ENCODE measurements around the gene OR10C1. TPM values are rescaled to one million over a fixed set of nuclear protein-coding genes. Genes with fewer than 3 reads are reported as not detected.

OR10C1 gene
- total RNA-seq, 1 experiment from 2014 or later, result not detected

DNA sequence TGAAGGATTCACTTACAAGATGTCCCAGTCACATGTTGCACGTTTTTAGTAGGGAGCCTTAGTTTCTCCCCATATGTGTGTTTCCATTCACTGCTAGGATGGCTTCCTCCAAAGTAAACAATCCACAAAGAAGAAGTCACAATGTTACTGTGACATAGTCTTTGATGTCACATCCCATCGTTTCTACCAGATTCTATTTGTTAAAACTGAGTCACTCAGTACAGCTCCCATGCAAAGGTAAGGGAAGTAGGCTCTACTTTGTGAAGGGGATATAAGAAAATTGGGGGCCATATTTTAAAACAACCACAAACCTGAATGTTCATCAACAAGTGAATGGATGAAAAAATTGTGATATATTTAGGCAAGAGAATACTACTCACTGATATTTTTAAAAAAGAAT, 17.9 kb downstream of the OR10C1 start, which contains the start of the genes OR11A1 and OR2H1:
TSS of gene OR11A1 (minus strand) at position 101 of the 400 bp plus-strand sequence. CDS start 29,430 bp downstream, outside the sequence.
TSS of gene OR2H1 (plus strand) at position 185 of the 400 bp plus-strand sequence. CDS start 4,615 bp downstream, outside the sequence.
- no peak for DNase-seq

DNA sequence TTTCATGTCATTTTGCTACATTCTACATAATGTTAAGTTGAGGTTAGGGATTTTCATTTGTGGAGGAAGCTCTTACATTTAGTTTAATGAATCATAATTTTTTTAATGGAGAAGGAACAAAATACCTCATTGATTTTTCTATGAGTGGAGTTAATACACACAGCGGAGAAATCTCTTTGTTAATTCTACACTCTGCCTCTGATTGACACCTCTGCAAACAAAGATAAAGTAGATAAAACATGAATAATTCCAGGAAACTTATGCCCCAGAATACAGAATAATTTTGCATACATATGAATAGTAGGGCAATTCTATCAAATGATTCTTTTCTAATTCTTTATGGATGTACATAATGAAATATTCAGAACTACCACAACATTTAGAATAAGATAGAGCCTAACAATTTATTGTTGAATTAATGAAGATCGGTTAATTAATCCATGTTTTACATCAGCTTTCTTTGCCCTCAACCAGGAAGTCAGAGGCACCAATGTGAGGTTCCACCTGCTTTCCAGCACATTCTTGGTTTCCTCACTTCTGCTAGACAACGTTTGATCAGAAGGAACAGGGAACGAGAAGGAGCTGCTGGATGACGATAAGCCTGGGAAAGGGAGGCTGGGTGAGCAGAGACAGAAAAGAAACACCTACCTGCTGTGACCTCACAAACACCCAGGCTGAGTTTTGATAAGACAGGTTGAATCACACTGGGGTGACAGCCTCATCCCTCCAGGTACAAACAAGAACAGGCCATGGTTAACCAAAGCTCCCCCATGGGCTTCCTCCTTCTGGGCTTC, 22.1 kb downstream of the OR10C1 start:
- H3K36me3 ChIP-seq (replicated peaks; ENCODE audit: control insufficient read depth, insufficient read depth, low read length), result no peaks in the 10 kb centered on the region
- no peak overlapping the region for H3K4me3 ChIP-seq (ENCODE audit: insufficient read depth, low read depth, low read length)
- no peak for DNase-seq
- no peaks in the 10 kb centered on the region for H3K27me3 ChIP-seq (ENCODE audit: control insufficient read depth, insufficient read depth, low read length)

More for the DNA sequence above, 17.9 kb downstream of the OR10C1 start, which contains the start of the genes OR11A1 and OR2H1:
- no peaks in the 10 kb centered on the region for H3K36me3 ChIP-seq (replicated peaks; ENCODE audit: control insufficient read depth, insufficient read depth, low read length)
- no peaks in the 10 kb centered on the region for H3K27me3 ChIP-seq (ENCODE audit: control insufficient read depth, insufficient read depth, low read length)
- no peak within 1 kb of the TSS for H3K4me3 ChIP-seq (ENCODE audit: insufficient read depth, low read depth, low read length)

DNA sequence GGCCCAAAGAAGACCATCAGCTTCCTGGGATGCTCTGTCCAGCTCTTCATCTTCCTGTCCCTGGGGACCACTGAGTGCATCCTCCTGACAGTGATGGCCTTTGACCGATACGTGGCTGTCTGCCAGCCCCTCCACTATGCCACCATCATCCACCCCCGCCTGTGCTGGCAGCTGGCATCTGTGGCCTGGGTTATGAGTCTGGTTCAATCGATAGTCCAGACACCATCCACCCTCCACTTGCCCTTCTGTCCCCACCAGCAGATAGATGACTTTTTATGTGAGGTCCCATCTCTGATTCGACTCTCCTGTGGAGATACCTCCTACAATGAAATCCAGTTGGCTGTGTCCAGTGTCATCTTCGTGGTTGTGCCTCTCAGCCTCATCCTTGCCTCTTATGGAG, 22.9 kb downstream of the OR10C1 start:
- Histone ChIP-seq H3K4me3 (ENCODE audit: insufficient read depth, low read depth, low read length) (no peak overlapping the region), H3K36me3 (replicated peaks; ENCODE audit: control insufficient read depth, insufficient read depth, low read length) (no peaks in the 10 kb centered on the region), H3K27me3 (ENCODE audit: control insufficient read depth, insufficient read depth, low read length) (no peaks in the 10 kb centered on the region)
- DNase-seq, result no peak

DNA sequence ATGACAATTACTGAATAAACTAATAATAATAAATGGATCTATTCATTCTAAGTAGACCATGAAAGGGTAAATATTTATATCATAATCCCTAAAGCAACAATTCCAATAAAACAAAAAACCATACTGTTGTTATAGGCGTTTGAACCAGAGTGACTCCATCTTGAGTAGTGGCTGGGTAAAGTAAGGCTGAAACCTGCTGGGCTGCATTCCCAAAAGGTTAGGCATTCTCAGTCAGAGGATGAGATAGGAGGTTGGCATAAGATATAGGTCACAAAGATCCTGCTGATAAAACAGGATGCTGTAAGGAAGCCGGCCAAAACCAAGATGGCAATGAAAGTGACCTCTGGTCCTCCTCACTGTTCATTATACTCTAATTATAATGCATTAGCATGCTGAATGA, 26.2 kb downstream of the OR10C1 start:
- Histone ChIP-seq H3K27me3 (ENCODE audit: control insufficient read depth, insufficient read depth, low read length) (no peaks in the 10 kb centered on the region), H3K36me3 (replicated peaks; ENCODE audit: control insufficient read depth, insufficient read depth, low read length) (no peaks in the 10 kb centered on the region), H3K4me3 (ENCODE audit: insufficient read depth, low read depth, low read length) (no peak overlapping the region)
- no peak for DNase-seq

DNA sequence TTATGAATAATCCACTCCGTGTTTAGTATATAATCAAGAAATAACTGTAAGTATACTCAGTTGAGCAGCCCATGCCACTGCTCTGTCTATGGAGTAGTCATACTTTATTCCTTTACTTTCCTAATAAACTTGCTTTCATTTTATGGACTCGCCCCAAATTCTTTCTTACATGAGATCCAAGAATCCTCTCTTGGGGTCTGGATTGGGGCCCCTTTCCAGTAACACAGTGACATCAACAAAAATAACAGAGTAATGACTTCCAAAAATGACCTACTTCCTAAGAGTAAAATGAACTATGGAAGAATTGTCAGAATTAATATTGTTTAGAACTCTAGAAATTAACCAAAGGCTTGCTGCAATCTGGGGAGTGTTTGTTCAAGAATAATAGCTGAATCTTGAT, 26.7 kb downstream of the OR10C1 start:
- DNase-seq, result no peak
- Histone ChIP-seq H3K4me3 (ENCODE audit: insufficient read depth, low read depth, low read length) (no peak overlapping the region), H3K27me3 (ENCODE audit: control insufficient read depth, insufficient read depth, low read length) (no peaks in the 10 kb centered on the region), H3K36me3 (replicated peaks; ENCODE audit: control insufficient read depth, insufficient read depth, low read length) (no peaks in the 10 kb centered on the region)

DNA sequence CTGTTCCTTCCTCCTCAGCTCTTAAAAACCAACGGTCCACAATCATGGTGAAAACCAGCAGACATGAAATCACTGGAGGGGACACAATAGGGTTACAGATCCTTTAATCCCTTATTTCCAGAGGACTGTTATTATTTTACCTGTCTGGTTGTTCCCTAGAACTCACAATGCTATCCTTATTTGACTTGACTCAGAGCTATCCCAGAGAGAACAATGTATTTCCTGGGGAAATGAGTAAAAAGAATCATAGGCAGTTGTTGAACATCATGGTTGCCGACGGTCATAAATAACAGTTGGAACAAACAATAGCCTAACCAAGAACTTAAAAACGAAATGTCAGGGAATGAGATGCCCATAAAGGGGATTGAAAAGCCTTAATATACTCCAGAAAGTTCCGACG, 27.1 kb downstream of the OR10C1 start:
- Histone ChIP-seq H3K4me3 (ENCODE audit: insufficient read depth, low read depth, low read length) (no peak overlapping the region), H3K27me3 (ENCODE audit: control insufficient read depth, insufficient read depth, low read length) (no peaks in the 10 kb centered on the region), H3K36me3 (replicated peaks; ENCODE audit: control insufficient read depth, insufficient read depth, low read length) (no peaks in the 10 kb centered on the region)
- no peak for DNase-seq

DNA sequence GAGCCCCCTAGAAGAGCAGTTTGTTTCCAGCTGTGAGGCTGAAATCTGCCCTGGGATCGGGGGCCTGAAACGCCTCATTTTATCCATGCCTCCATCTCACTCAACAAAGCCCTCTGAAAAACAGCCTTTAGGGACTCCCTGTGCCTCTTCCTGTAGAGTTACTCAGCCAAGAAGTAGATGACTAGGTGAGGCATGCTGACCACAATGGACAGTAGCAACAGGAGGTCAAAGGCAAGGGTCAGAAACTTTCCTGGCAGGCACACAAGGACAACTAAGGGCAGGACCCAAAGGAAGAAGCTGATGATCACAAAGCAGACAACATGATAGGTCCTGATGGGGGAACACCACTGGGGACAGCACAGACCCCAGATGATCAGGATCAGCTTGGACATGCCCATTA, 35.9 kb downstream of the OR10C1 start:
- H3K27me3 ChIP-seq (ENCODE audit: control insufficient read depth, insufficient read depth, low read length), result no peaks in the 10 kb centered on the region
- H3K4me3 ChIP-seq (ENCODE audit: insufficient read depth, low read depth, low read length), result no peak overlapping the region
- H3K36me3 ChIP-seq (replicated peaks; ENCODE audit: control insufficient read depth, insufficient read depth, low read length), result no peaks in the 10 kb centered on the region
- DNase-seq, result no peak

DNA sequence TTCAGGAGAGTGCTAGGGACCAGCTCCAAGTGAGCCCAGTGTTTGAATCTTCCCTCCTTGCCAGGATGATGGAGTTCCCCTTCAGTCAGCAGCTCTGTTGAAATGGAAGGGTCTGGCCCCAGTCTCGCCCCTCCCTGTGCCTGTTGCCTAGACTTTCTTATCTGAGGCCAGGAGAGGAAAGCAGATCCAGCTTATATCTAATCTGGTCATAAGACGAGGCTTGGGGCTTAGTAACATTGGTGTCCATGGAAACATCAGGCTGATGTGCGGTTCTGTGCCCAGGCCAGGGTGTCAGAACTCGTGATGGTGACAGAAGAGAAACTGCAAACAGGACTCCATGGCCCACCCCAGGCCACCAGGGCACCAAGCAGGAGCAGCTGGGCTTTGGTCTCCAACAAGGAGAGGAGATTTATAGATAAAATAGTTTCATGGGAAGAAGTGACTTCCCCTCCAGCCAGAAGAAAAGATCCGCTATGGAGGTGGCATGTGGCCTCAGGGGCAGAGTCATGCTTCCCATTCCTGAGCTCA, 38.9 kb downstream of the OR10C1 start:
- Histone ChIP-seq H3K4me3 (ENCODE audit: insufficient read depth, low read depth, low read length) (no peak overlapping the region), H3K27me3 (ENCODE audit: control insufficient read depth, insufficient read depth, low read length) (no peaks in the 10 kb centered on the region), H3K36me3 (replicated peaks; ENCODE audit: control insufficient read depth, insufficient read depth, low read length) (no peaks in the 10 kb centered on the region)
- DNase-seq, result no peak

DNA sequence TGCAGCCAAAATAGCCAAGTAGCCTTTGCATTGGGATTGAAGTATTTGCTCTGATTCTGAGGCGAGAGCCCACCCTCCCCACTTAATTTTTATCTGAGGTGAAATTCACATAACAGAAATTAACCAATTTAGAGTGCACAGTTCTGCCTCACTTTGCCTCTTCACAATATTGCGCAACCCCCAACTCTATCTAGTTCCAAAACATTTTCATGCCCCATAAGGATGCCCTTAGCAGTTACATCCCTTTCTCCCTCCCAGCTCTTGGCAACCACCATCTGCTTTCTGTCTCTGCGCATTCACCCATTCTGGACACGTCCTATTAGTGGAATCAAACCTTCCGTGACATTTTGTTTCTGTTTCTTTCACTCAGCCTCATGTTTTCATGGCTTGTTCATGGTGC, 39.6 kb downstream of the OR10C1 start:
- H3K36me3 ChIP-seq (replicated peaks; ENCODE audit: control insufficient read depth, insufficient read depth, low read length), result no peaks in the 10 kb centered on the region

DNA sequence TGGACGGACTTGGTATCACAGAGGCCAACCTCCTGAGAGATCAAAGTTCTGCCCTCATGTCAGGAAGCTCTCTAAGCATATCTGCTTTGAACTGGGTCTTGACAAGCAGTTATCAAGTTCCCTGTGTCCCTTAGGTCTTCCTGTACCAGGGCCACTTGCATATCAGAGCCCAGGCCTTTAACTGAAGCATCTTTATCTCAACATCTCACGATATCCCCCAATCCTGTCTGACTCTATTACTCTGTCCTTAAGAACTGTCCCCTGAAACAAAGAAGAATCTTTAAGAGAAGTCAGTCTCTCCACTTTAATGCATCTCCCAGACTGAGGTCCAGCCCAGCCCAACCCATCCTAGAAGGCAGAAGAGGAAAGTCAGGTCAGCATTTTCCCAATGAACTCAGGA, 40.5 kb downstream of the OR10C1 start:
- Histone ChIP-seq H3K27me3 (ENCODE audit: control insufficient read depth, insufficient read depth, low read length) (no peaks in the 10 kb centered on the region), H3K36me3 (replicated peaks; ENCODE audit: control insufficient read depth, insufficient read depth, low read length) (no peaks in the 10 kb centered on the region), H3K4me3 (ENCODE audit: insufficient read depth, low read depth, low read length) (no peak overlapping the region)
- no peak for DNase-seq

More for the DNA sequence above, 39.6 kb downstream of the OR10C1 start:
- no peaks in the 10 kb centered on the region for H3K27me3 ChIP-seq (ENCODE audit: control insufficient read depth, insufficient read depth, low read length)
- H3K4me3 ChIP-seq (ENCODE audit: insufficient read depth, low read depth, low read length), result no peak overlapping the region
- no peak for DNase-seq

DNA sequence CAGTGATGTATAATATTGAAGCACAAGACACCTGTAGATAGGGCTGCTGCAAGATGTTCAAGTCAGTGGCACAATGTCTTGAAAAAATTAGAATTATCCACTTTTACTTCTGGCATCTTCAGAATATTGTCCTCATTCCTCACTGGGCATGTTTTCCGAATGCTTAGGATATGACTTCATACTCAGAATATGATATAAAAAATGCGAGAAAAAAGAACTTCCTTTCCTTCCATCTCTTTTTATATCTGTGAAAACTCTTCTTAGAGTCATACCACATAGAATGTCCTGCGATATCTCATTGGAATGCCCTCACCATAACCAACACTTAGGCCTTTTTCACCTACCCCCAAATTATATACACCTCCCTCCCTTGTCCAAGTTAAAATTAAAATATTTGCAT, 44.1 kb downstream of the OR10C1 start:
- no peaks in the 10 kb centered on the region for H3K36me3 ChIP-seq (replicated peaks; ENCODE audit: control insufficient read depth, insufficient read depth, low read length)
- no peak for DNase-seq
- H3K27me3 ChIP-seq (ENCODE audit: control insufficient read depth, insufficient read depth, low read length), result no peaks in the 10 kb centered on the region

DNA sequence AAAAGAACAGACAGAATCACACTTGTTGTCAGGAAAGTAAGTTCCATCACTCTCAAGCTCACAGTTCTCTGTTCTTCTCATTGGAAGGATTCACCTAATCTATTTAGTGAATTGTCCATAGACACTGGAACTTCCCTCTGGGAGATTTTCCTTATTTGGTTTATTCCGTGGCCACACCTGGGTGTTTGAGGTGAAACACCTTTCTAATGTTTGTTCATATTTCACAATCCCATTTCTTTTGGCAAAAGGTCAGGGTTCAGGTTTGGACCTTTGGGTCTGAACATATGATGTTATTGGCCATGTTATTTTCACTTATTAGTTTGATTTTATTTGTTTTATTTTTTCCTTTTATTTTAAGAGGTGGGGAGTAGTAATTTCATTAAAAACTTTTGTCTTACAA, 44.6 kb downstream of the OR10C1 start:
- DNase-seq, result no peak
- Histone ChIP-seq H3K36me3 (replicated peaks; ENCODE audit: control insufficient read depth, insufficient read depth, low read length) (no peaks in the 10 kb centered on the region), H3K27me3 (ENCODE audit: control insufficient read depth, insufficient read depth, low read length) (no peaks in the 10 kb centered on the region), H3K4me3 (ENCODE audit: insufficient read depth, low read depth, low read length) (no peak overlapping the region)

More for the DNA sequence above, 44.1 kb downstream of the OR10C1 start:
- H3K4me3 ChIP-seq (ENCODE audit: insufficient read depth, low read depth, low read length), result no peak overlapping the region

DNA sequence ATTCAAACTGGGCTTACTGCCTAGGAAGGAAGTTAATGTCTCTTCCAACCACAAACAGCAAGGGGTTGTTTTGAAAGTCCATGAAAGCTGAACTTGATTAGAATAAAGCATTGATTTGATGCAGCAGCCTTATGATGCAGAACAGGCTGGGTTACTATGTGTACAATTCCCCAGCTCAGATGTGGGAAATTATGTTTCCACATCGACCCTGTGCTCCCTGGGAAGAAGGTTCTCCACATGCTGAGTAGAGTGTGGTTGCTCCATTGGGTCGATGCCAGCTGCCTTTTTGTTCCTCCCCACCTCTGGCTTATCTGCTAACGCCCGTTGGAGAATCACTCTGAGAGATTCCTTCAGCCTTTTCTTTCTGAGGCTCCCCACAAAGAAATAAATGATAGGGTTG, 47.5 kb downstream of the OR10C1 start:
- Histone ChIP-seq H3K4me3 (ENCODE audit: insufficient read depth, low read depth, low read length) (no peak overlapping the region), H3K27me3 (ENCODE audit: control insufficient read depth, insufficient read depth, low read length) (no peaks in the 10 kb centered on the region), H3K36me3 (replicated peaks; ENCODE audit: control insufficient read depth, insufficient read depth, low read length) (no peaks in the 10 kb centered on the region)
- no peak for DNase-seq

DNA sequence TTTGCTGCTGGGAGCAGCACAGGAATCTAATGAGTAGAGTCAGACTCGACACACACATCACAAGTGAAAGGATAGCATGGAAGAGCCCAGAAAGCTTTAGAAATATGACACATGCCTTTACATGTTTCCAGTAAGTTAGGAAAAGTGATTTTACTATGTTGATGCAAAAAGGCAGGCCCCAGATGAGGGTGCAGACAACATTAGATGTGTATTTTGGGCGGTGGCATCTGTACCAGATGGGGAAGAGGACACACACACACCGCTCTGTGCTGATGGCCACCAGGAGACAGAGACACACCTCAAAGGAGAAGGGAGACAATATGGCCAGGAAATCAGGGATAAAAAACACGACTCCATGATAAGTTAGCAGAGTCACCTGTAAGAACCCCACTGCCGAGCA, 48.0 kb downstream of the OR10C1 start:
- H3K36me3 ChIP-seq (replicated peaks; ENCODE audit: control insufficient read depth, insufficient read depth, low read length), result no peaks in the 10 kb centered on the region
- no peak overlapping the region for H3K4me3 ChIP-seq (ENCODE audit: insufficient read depth, low read depth, low read length)
- no peak for DNase-seq
- no peaks in the 10 kb centered on the region for H3K27me3 ChIP-seq (ENCODE audit: control insufficient read depth, insufficient read depth, low read length)

DNA sequence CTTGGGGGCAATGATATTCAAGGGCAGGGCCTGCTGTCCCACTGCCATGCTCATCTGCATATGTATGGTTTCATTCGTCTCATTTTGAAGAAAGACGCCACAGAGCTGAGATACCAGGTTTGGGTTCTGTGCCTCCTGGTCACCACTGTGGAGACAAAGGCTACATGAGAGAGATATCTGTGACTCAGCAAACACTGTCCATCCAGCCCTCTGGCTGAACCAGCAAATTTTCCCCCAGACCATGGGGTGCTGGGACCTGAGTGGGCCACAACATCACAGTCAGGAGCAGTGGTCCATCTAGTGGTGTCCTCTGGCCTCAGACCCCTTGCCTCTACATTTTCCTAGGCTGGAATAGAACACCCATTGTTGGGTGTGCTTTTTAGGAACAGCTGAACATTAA, 48.6 kb downstream of the OR10C1 start, which contains the start of gene MAS1L:
TSS of gene MAS1L (minus strand) at position 297 of the 400 bp plus-strand sequence. CDS start at position 243, 54 bp downstream.
- no peak for DNase-seq
- Histone ChIP-seq H3K36me3 (replicated peaks; ENCODE audit: control insufficient read depth, insufficient read depth, low read length) (no peaks in the 10 kb centered on the region), H3K4me3 (ENCODE audit: insufficient read depth, low read depth, low read length) (no peak within 1 kb of the TSS), H3K27me3 (ENCODE audit: control insufficient read depth, insufficient read depth, low read length) (no peaks in the 10 kb centered on the region)

All from H7 (cell line).